Neuron (in vitro differentiated cells): ENCODE measurements around the gene DNAJC16.

Source experiments
- H2AFZ ChIP-seq: one replicate; pipeline ENCODE4 v1.6.1; 2013; ENCODE audit warnings: low read depth, mild to moderate bottlenecking, inconsistent platforms, low read length, moderate library complexity
- H3K27me3 ChIP-seq: one replicate; pipeline ENCODE4 v1.6.1; 2013; ENCODE audit warnings: low read length; ENCODE audit not compliant: insufficient read depth
- H3K36me3 ChIP-seq: one replicate; pipeline ENCODE4 v1.6.1; 2013; ENCODE audit warnings: low read length; ENCODE audit not compliant: insufficient read depth
- H3K4me1 ChIP-seq: one replicate; pipeline ENCODE4 v1.6.1; 2013; ENCODE audit warnings: low read length; ENCODE audit not compliant: insufficient read depth
- H3K4me3 ChIP-seq: 2 replicates; pipeline ENCODE4 v1.5.1; 2013; ENCODE audit warnings: mild to moderate bottlenecking, low read length, moderate library complexity
- H3K9me3 ChIP-seq: one replicate; pipeline ENCODE4 v1.6.1; 2013; ENCODE audit warnings: low read length

DNAJC16 gene

GRCh38 chr1:15531682-15532081 is 5.0 kb downstream of the DNAJC16 start:
- no peaks in the 10 kb centered on the region for H3K27me3 ChIP-seq
- no peak overlapping the region for H2AFZ ChIP-seq
- H3K36me3 ChIP-seq = peaks cover 23% of the 10 kb centered on the region
- no peak overlapping the region for H3K4me3 ChIP-seq
- no peaks in the 10 kb centered on the region for H3K9me3 ChIP-seq
- H3K4me1 ChIP-seq = peaks cover 7% of the 10 kb centered on the region

DNA sequence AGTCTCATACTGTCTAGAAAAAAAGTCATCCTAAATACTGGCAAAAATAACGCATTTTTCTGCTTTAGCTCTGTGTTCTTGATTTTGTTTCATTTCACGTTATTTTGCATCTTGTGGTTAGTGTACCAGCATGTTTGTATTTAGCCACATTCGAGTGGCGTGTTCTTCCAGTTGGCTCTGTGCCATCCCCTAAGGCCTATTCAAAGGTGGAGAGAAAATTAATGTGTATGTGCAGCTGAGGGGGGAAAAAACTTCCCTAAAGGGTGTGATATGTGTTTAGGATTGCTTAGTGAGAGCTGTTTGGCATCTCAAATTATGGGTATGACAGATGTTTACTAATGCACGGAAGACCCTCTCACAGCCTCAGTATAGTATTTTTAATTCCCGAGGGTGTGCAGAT is 12.1 kb downstream of the DNAJC16 start:
- H3K4me3 ChIP-seq = no peak overlapping the region
- H2AFZ ChIP-seq = no peak overlapping the region

GRCh38 chr1:15540186-15540585 is 13.5 kb downstream of the DNAJC16 start:
- Histone ChIP-seq H3K4me3 (no peak overlapping the region), H3K27me3 (no peaks in the 10 kb centered on the region), H3K9me3 (no peaks in the 10 kb centered on the region), H2AFZ (no peak overlapping the region), H3K36me3 (peaks cover 72% of the 10 kb centered on the region), H3K4me1 (no peaks in the 10 kb centered on the region)

More for the DNA sequence above, 12.1 kb downstream of the DNAJC16 start:
- no peaks in the 10 kb centered on the region for H3K27me3 ChIP-seq
- H3K36me3 ChIP-seq = peaks cover 63% of the 10 kb centered on the region
- H3K9me3 ChIP-seq = no peaks in the 10 kb centered on the region
- no peaks in the 10 kb centered on the region for H3K4me1 ChIP-seq

DNA sequence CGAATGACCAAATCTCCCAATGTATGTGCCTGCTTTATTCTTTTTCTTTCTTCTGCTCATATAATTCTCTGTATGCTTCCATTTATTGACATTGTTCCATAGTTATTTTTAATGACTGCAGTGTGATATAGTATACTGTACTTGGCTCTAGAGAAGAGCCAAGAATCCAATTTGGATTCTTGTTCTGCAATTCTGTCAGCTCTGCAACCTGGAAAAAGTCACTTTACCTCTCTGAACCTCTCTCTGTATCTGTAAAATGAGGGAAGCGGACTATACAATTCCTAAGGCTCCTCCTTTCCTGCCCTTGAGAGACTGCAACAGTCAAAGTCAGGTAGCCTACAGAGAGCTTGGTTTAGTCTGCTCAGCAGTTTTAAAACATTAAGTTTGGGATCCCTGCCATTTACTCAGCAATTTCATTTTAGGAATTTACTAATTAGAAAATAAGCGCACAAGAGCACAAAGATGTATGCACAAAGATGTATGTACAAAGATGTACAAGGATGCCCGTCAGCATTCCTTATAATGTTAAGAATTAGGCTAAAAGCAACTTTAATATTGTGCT is 14.7 kb downstream of the DNAJC16 start:
- Histone ChIP-seq H3K36me3 (peaks cover 75% of the 10 kb centered on the region), H2AFZ (no peak overlapping the region), H3K9me3 (no peaks in the 10 kb centered on the region), H3K4me1 (no peaks in the 10 kb centered on the region), H3K4me3 (no peak overlapping the region), H3K27me3 (no peaks in the 10 kb centered on the region)

DNA sequence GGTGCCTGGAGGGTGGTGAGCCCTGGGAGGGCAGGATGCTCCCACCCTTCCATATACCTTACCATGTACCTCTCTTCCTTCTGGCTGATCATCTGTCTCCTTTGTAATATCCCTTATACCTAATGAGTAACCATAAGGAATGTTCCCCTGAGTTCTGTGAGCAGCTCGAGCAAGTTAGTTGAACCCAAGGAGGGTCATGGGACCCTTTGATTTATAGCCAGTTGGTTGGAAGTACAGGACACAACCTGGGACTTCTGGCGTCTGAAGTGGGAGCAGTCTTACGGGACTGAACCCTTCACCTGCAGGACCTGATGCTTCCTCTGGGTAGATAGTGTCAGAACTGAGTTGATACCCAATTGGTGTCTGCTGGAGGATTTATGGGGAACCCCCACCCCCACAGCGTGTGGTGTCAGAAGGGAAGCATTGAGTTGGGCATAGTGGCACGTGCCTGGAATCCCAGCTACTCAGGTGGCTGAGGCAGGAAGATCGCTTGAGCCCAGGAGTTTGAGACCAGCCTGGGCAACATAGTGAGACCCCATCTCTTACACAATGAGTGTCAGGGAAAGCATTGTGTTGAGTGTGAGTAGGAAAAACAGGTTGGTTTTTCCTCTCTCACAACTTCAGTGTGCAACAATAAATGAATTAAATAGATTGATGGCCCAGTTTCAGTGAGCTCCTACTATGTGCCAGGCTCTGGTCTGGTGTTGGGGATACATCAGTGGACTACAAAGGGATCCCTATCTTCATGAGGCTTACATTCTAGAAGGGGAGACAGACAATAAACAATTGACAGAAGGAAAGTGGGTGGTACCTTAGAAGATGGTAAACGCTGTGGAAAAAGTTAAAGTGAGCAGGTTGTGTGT is 16.0 kb downstream of the DNAJC16 start:
- no peaks in the 10 kb centered on the region for H3K4me1 ChIP-seq
- no peak overlapping the region for H2AFZ ChIP-seq
- no peaks in the 10 kb centered on the region for H3K9me3 ChIP-seq
- no peaks in the 10 kb centered on the region for H3K27me3 ChIP-seq
- H3K4me3 ChIP-seq = no peak overlapping the region
- H3K36me3 ChIP-seq = peaks cover 76% of the 10 kb centered on the region

DNA sequence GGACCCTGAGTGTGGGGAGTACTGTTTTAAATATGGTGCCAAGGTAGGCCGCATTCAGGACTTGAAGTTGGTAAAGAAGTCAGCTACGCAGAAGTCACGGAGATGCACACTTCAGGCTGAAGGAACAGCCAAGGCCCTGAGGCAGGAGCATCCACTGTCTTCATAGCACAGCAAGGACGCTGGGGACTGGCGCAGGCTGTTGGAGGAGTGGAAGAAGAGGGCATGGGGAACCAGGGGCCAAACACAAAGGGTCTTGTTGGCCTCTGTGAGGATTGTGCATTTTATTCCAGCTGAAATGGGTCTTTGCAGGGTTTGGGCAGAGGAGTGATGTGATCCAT is 16.6 kb downstream of the DNAJC16 start:
- Histone ChIP-seq H3K9me3 (no peaks in the 10 kb centered on the region), H3K36me3 (peaks cover 79% of the 10 kb centered on the region), H3K4me1 (no peaks in the 10 kb centered on the region), H2AFZ (no peak overlapping the region), H3K4me3 (no peak overlapping the region), H3K27me3 (no peaks in the 10 kb centered on the region)

- Histone ChIP-seq H3K9me3 (no peaks in the 10 kb centered on the region), H3K4me1 (no peaks in the 10 kb centered on the region), H3K27me3 (no peaks in the 10 kb centered on the region), H2AFZ (no peak overlapping the region), H3K4me3 (no peak overlapping the region), H3K36me3 (peaks cover 77% of the 10 kb centered on the region)
Measured at GRCh38 chr1:15543589-15544568, 17.2 kb downstream of the DNAJC16 start.

- H3K4me3 ChIP-seq = no peak overlapping the region
- peaks cover 72% of the 10 kb centered on the region for H3K36me3 ChIP-seq
- no peaks in the 10 kb centered on the region for H3K9me3 ChIP-seq
- no peaks in the 10 kb centered on the region for H3K4me1 ChIP-seq
- H3K27me3 ChIP-seq = no peaks in the 10 kb centered on the region
- no peak overlapping the region for H2AFZ ChIP-seq
Measured at GRCh38 chr1:15546641-15547040, 20.0 kb downstream of the DNAJC16 start.

- Histone ChIP-seq H3K36me3 (peaks cover 36% of the 10 kb centered on the region), H3K27me3 (no peaks in the 10 kb centered on the region), H2AFZ (no peak overlapping the region), H3K4me1 (no peaks in the 10 kb centered on the region), H3K4me3 (no peak overlapping the region), H3K9me3 (no peaks in the 10 kb centered on the region)
Measured at GRCh38 chr1:15550573-15550972, 23.9 kb downstream of the DNAJC16 start.

DNA sequence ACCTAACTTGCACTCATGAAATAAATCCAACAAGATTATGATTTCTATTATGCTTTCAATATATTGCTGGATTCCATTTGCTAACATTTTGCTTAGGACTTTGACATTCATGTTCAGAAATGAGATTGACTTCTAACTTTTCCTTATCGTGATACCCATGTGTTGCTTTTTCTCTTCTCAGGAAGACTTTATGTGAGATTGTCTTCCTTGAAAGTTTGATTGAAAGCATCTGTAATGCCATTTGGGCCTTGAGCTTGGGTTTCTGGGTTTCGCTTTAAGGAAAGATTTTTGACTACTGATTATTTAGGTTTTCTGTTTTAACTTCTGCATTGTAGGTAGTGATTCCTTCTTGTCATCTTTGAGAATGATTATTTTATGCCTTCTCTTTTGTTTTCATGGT is 30.4 kb downstream of the DNAJC16 start:
- peaks cover 24% of the 10 kb centered on the region for H3K36me3 ChIP-seq
- no peaks in the 10 kb centered on the region for H3K4me1 ChIP-seq
- no peak overlapping the region for H3K4me3 ChIP-seq
- H3K9me3 ChIP-seq = no peaks in the 10 kb centered on the region
- H3K27me3 ChIP-seq = no peaks in the 10 kb centered on the region
- no peak overlapping the region for H2AFZ ChIP-seq

GRCh38 chr1:15557594-15557993 is 30.9 kb downstream of the DNAJC16 start:
- Histone ChIP-seq H3K9me3 (no peaks in the 10 kb centered on the region), H3K4me1 (no peaks in the 10 kb centered on the region), H3K4me3 (no peak overlapping the region), H3K27me3 (no peaks in the 10 kb centered on the region), H2AFZ (no peak overlapping the region), H3K36me3 (peaks cover 30% of the 10 kb centered on the region)

GRCh38 chr1:15558516-15558915 is 31.9 kb downstream of the DNAJC16 start:
- Histone ChIP-seq H3K9me3 (no peaks in the 10 kb centered on the region), H3K4me3 (no peak overlapping the region), H3K36me3 (peaks cover 33% of the 10 kb centered on the region), H3K27me3 (no peaks in the 10 kb centered on the region), H2AFZ (no peak overlapping the region), H3K4me1 (no peaks in the 10 kb centered on the region)
